ENCODE results near the gene PCDH1.

PCDH1 gene

GRCh38 chr5:141877356-141878185, 639 bp downstream of the PCDH1 start:
- H3K4me3 ChIP-seq (ENCODE audit: low read depth, low read length) = no peak overlapping the region
- DNase-seq (ENCODE audit: low read depth) = no peak
- TF ChIP-seq, protein P1, sequence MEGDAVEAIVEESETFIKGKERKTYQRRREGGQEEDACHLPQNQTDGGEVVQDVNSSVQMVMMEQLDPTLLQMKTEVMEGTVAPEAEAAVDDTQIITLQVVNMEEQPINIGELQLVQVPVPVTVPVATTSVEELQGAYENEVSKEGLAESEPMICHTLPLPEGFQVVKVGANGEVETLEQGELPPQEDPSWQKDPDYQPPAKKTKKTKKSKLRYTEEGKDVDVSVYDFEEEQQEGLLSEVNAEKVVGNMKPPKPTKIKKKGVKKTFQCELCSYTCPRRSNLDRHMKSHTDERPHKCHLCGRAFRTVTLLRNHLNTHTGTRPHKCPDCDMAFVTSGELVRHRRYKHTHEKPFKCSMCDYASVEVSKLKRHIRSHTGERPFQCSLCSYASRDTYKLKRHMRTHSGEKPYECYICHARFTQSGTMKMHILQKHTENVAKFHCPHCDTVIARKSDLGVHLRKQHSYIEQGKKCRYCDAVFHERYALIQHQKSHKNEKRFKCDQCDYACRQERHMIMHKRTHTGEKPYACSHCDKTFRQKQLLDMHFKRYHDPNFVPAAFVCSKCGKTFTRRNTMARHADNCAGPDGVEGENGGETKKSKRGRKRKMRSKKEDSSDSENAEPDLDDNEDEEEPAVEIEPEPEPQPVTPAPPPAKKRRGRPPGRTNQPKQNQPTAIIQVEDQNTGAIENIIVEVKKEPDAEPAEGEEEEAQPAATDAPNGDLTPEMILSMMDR (IDR thresholded peaks at IDR 0.05; ENCODE audit: low read depth, low read length, missing control alignments) = no peak

GRCh38 chr5:141876628-141877355, 1.4 kb downstream of the PCDH1 start:
- H3K4me3 ChIP-seq (ENCODE audit: low read depth, low read length) = no peak overlapping the region
- no peak for DNase-seq (ENCODE audit: low read depth)

DNA sequence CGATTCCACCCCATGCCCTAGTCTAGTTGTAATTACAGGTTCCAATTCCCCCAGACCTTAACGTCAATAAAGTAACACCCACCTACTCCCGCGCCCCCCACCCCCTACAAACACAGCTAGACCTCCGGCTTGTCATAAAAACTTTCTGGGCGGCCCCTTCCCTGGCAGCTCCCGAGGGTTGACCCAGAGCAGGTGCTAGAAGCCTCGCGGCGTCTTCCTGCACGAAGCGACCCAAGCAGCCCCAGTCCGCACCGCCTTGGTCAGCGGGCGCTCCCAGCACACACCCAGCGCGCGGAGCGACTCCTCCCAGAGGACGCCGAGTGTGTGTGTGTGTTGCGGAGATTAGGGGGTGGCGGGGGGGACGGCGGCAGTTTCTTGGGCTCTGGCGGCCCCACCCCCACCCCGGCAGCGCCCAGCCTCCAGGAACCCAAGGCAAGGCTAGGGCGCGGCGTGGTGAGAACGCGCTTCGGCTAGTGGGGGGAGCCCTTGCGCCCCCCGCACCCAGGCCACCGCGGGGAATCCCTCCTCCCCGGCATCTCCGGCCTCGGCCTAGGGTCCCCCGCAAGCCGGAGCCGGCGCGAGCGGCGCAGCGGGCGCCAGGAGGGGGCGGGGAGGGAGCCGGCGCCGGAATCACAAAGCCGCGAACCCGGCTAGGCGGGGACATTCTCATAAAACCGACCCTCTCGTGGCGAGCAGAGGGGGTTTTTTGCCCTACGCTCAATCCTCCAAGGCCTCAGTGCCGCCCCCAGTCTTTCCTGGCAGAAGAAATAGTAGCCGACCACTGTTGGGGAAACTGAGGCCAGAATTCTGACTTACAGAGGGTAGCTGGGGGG, 2.2 kb downstream of the PCDH1 start:
- TF ChIP-seq, protein P1 (IDR thresholded peaks at IDR 0.05; ENCODE audit: low read depth, low read length, missing control alignments) = no peak
- DNase-seq (ENCODE audit: low read depth) = no peak
- H3K4me3 ChIP-seq (ENCODE audit: low read depth, low read length) = no peak overlapping the region

More at GRCh38 chr5:141876628-141877355, 1.4 kb downstream of the PCDH1 start:
- TF ChIP-seq, protein P1 (IDR thresholded peaks at IDR 0.05; ENCODE audit: low read depth, low read length, missing control alignments) = no peak

DNA sequence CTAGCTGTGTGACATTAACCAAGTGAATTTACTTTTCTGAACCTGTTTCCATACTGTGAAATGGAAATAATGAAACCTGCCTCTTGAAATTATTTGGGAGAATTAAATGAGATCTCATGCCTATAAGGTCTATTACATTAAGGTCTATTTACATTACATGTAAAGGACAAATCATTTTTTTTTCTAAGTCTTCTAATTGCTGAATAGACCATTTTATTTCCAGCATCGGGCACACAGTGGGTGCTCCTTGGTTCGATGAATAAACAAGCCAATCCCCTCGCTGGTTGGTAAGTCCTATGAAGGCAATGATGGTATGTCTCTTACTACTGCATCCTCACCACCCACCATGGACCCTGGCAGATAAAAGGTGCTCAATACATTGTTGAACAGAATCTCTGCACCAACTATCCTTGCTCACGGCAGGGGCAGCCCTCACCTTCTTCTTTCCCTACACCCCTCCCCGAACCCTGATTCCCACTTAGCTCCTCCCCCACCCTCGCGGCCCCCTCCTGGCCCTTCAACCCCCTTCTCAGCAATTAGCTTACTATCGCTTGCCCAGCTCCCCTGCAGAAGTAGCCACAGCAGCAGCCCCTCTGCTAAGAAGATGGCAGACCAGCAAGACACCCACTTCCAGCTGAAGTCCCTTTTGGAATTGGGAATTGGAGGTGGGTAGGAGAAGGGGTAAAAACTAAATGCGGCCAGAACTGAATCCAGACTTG, 3.0 kb downstream of the PCDH1 start:
- H3K4me3 ChIP-seq (ENCODE audit: low read depth, low read length) = no peak overlapping the region
- DNase-seq (ENCODE audit: low read depth) = no peak
- TF ChIP-seq, protein P1 (IDR thresholded peaks at IDR 0.05; ENCODE audit: low read depth, low read length, missing control alignments) = no peak

DNA sequence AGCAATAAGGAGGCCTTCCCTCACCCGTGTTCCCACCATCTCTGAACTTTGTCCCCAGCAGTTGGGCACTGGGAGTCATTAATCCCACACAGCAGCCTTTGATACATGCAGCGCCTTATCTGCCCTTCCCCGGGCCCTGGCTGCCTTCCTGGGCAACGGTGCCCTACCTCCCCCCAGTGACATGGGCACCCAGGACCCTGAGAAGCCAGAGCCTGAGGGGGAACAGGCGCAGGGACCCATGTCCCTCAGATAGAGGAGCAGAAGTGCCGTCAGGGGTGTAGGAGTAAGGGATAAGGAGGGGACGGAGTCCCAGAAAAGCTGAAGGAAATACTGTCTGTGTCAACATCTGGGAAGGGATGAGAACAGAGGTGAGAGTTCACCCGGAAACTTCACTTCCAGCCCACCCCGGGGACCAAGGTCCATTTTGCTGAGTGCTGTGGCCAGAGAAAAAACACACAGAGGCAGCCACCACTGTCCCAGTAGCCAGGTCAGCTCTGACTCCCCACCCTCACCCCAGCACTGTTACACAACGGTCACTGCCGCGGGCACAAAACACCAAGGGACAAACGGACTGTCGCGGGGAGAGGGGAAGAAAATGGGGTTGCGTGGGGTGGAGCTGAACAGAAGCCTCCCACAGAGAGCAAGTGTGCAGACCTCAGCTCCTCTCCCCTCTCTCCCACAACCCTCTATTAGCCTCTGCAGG, 3.8 kb downstream of the PCDH1 start:
- DNase-seq (ENCODE audit: low read depth) = no peak
- H3K4me3 ChIP-seq (ENCODE audit: low read depth, low read length) = no peak overlapping the region
- TF ChIP-seq, protein P1 (IDR thresholded peaks at IDR 0.05; ENCODE audit: low read depth, low read length, missing control alignments) = no peak

- TF ChIP-seq, protein P1 (IDR thresholded peaks at IDR 0.05; ENCODE audit: low read depth, low read length, missing control alignments) = no peak
- H3K4me3 ChIP-seq (ENCODE audit: low read depth, low read length) = no peak overlapping the region
- DNase-seq (ENCODE audit: low read depth) = no peak
These were observed 4.3 kb downstream of the PCDH1 start for GRCh38 chr5:141873933-141874261.
